ENCODE data around the gene RALGAPA1. TPM values are rescaled to one million over a fixed set of nuclear protein-coding genes. Genes with fewer than 3 reads are reported as not detected.

RALGAPA1 gene
- polyA plus RNA-seq, 1 donor (not counting 4 experiments of a cell fraction or from before 2014, with no cell fraction given) = 12.1 TPM

DNA sequence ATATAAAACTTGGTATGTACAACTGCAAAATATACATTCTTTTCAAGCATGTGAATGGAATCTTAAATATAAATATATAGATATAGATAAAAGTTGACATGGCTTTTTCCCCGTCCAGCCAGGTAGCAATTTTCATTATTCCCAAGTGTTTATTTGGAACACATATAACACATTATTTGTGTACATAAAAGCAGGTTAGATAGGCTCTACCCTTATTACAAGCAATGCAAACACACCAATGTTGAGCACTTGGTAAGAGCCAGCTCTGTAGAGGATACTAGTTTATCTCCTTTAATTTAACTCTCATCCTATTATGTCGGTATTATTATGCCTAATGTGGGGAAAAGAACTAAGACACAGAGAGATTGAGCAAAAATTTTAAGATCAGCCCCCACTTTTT is 282.1 kb downstream of the RALGAPA1 start:
- Histone ChIP-seq H3K27me3 (ENCODE audit: control insufficient read depth, extremely low read depth, insufficient read depth, low read length) (peaks cover 18% of the 10 kb centered on the region), H3K4me3 (ENCODE audit: control insufficient read depth in 2 of 3, extremely low read depth in 1 of 3, insufficient read depth in 2 of 3, low read depth in 1 of 3, low read length in 3 of 3) (no peak overlapping the region), H4K20me1 (ENCODE audit: control insufficient read depth, extremely low read depth, insufficient read depth, low read length) (no peaks in the 10 kb centered on the region), H3K79me2 (ENCODE audit: control insufficient read depth, insufficient read depth, low read length) (no peaks in the 10 kb centered on the region), H3K9ac (ENCODE audit: control insufficient read depth, extremely low read depth, insufficient read depth, low read length) (no peak overlapping the region), H3K27ac (ENCODE audit: control insufficient read depth, insufficient read depth, low read length) (no peak overlapping the region), H3K36me3 (ENCODE audit: control insufficient read depth in 2 of 2, extremely low read depth in 1 of 2, insufficient read depth in 2 of 2, low read length in 2 of 2) (no peaks in the 10 kb centered on the region), H3K4me1 (ENCODE audit: control insufficient read depth, extremely low read depth, insufficient read depth, low read length) (no peaks in the 10 kb centered on the region), H3K9me1 (ENCODE audit: control insufficient read depth, extremely low read depth, insufficient read depth, low read length) (no peaks in the 10 kb centered on the region), H3K4me2 (ENCODE audit: control insufficient read depth, extremely low read depth, insufficient read depth, low read depth, low read length) (no peak overlapping the region), H2AFZ (ENCODE audit: control insufficient read depth, low read length) (no peak overlapping the region), H3K9me3 (ENCODE audit: control insufficient read depth, low read depth, low read length) (no peaks in the 10 kb centered on the region)
- dilution Hi-C loops (cut with MboI; ENCODE audit: extremely low pct_ligation_motif_present, low sequenced_read_pairs) = no loop called here
- TF ChIP-seq EZH2 (IDR thresholded peaks at IDR 0.05; ENCODE audit: low read length) = no peak
- TF ChIP-seq, protein P1, sequence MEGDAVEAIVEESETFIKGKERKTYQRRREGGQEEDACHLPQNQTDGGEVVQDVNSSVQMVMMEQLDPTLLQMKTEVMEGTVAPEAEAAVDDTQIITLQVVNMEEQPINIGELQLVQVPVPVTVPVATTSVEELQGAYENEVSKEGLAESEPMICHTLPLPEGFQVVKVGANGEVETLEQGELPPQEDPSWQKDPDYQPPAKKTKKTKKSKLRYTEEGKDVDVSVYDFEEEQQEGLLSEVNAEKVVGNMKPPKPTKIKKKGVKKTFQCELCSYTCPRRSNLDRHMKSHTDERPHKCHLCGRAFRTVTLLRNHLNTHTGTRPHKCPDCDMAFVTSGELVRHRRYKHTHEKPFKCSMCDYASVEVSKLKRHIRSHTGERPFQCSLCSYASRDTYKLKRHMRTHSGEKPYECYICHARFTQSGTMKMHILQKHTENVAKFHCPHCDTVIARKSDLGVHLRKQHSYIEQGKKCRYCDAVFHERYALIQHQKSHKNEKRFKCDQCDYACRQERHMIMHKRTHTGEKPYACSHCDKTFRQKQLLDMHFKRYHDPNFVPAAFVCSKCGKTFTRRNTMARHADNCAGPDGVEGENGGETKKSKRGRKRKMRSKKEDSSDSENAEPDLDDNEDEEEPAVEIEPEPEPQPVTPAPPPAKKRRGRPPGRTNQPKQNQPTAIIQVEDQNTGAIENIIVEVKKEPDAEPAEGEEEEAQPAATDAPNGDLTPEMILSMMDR (optimal IDR thresholded peaks at IDR 0.05 in 1 of 3, IDR thresholded peaks at IDR 0.05 in 1 of 3, conservative IDR thresholded peaks at IDR 0.05 in 1 of 3; ENCODE audit: extremely low read depth in 1 of 3, insufficient read depth in 2 of 3, low read length in 3 of 3) = no peak
- DNase-seq (ENCODE audit: low read depth, low spot score) (no peak), FAIRE-seq (no peak)

DNA sequence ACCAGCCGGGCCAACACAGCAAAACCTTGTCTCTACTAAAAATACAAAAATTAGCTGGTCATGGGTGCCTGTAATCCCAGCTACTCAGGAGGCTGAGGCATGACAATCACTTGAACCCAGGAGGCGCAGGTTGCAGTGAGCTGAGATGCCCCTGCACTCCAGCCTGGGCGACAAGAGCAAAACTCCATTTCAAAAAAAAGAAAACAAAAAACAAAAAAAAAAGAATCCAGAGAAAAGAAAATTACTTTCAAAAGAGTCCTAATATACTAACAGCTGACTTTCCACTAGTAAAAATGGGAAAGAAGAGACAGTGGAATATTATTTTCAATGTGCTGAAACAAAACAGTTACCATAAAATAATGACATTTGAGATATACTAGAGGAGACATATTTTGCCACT is 283.4 kb downstream of the RALGAPA1 start:
- dilution Hi-C loops (cut with MboI; ENCODE audit: extremely low pct_ligation_motif_present, low sequenced_read_pairs) = no loop called here
- H3K9ac ChIP-seq (ENCODE audit: control insufficient read depth, extremely low read depth, insufficient read depth, low read length) = no peak overlapping the region
- H3K9me1 ChIP-seq (ENCODE audit: control insufficient read depth, extremely low read depth, insufficient read depth, low read length) = no peaks in the 10 kb centered on the region
- H3K79me2 ChIP-seq (ENCODE audit: control insufficient read depth, insufficient read depth, low read length) = no peaks in the 10 kb centered on the region
- peaks cover 17% of the 10 kb centered on the region for H3K27me3 ChIP-seq (ENCODE audit: control insufficient read depth, extremely low read depth, insufficient read depth, low read length)
- no peaks in the 10 kb centered on the region for H3K4me1 ChIP-seq (ENCODE audit: control insufficient read depth, extremely low read depth, insufficient read depth, low read length)
- no peak for FAIRE-seq
- no peak overlapping the region for H3K4me2 ChIP-seq (ENCODE audit: control insufficient read depth, extremely low read depth, insufficient read depth, low read depth, low read length)
- TF ChIP-seq, protein P1 (optimal IDR thresholded peaks at IDR 0.05 in 1 of 3, IDR thresholded peaks at IDR 0.05 in 1 of 3, conservative IDR thresholded peaks at IDR 0.05 in 1 of 3; ENCODE audit: extremely low read depth in 1 of 3, insufficient read depth in 2 of 3, low read length in 3 of 3) = no peak
- no peak for TF ChIP-seq EZH2 (IDR thresholded peaks at IDR 0.05; ENCODE audit: low read length)
- H2AFZ ChIP-seq (ENCODE audit: control insufficient read depth, low read length) = no peak overlapping the region
- H3K27ac ChIP-seq (ENCODE audit: control insufficient read depth, insufficient read depth, low read length) = no peak overlapping the region
- H3K36me3 ChIP-seq (ENCODE audit: control insufficient read depth in 2 of 2, extremely low read depth in 1 of 2, insufficient read depth in 2 of 2, low read length in 2 of 2) = no peaks in the 10 kb centered on the region
- no peak for DNase-seq (ENCODE audit: low read depth, low spot score)
- no peak overlapping the region for H3K4me3 ChIP-seq (ENCODE audit: control insufficient read depth in 2 of 3, extremely low read depth in 1 of 3, insufficient read depth in 2 of 3, low read depth in 1 of 3, low read length in 3 of 3)
- no peaks in the 10 kb centered on the region for H3K9me3 ChIP-seq (ENCODE audit: control insufficient read depth, low read depth, low read length)
- no peaks in the 10 kb centered on the region for H4K20me1 ChIP-seq (ENCODE audit: control insufficient read depth, extremely low read depth, insufficient read depth, low read length)
